HG02763 (cell line): ENCODE measurements around the gene TEAD1.

Experiments
- ATAC-seq: cut with Tn5 transposase; IDR thresholded peaks from one replicate; pipeline ENCODE4 v1.9.1; 2021; ENCODE audit warnings: mild to moderate bottlenecking, moderate library complexity; ENCODE audit not compliant: unreplicated experiment

The TEAD1 gene

DNA sequence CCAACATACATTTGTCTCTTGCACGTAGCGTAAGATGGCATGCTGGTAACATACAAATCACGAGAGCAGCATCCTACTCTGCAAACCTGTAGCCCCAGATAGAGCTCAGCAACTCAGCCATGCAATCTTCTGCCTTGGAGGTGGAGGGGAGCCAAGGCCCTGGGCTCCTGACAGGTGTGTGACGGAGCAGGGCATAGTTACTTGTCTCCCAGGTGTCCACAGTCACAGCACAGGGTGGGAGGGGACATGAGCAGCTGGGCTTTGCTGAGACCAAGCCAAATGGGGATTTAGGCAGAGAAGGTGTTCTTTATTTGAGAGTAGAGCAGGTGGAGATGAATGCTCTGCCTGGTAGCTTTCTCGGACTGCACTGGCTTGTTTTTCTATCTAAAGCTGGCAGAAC lies 111.7 kb downstream of the TEAD1 start:
- no peak for ATAC-seq

DNA sequence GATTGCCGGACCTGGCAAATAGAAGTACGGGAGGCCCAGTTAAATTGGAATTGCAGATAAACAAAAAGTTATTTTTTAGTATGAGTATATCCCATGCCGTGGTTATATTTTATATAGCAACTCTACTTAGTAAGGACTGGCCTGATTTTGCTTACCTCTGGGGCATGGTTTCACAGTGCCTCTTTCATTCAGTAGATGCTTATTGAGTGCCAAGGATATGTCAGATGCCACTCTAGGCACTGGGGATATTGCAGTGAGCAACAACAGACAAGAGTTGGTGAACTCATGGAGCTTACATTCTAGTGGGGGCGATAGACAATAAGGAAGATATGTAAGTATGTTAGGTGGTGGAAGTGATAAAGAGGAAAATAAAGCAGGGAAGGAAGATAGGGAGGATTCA lies 112.2 kb downstream of the TEAD1 start:
- ATAC-seq, result no peak

DNA sequence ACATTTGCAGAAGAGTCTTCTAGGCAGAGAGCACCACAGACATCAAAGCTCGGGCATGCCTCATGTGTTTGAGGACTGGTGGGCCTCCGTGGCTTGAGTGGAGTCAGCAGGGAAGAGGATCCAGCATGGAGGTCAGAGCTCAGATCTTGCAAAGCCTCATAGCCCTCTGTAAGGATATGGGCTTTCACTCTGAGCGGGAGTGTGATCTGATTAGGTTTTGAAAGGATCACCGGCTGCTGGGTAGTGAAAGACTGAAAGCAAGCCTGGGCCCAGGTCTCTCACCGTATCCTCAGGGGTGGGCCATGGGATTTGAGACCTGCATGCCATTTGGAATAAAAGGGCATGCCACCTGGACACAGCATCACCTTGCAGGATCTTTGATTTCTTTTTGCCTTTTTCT lies 112.7 kb downstream of the TEAD1 start:
- ATAC-seq, result no peak

DNA sequence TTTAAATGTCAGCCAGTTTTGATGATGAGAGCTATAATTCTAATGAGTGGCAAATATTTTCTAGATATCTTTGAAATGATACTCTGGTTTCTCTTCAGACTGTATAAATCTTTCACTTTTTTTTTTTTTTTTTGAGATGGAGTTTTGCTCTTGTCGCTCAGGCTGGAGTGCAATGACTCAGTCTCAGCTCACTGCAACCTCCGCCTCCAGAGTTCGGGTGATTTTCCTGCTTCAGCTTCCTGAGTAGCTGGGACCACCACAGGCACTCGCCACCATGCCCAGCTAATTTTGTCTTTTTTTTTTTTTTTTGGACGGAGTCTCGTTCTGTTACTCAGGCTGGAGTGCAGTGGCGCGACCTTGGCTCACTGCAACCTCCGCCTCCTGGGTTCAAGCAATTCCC lies 113.6 kb downstream of the TEAD1 start:
- no peak for ATAC-seq

DNA sequence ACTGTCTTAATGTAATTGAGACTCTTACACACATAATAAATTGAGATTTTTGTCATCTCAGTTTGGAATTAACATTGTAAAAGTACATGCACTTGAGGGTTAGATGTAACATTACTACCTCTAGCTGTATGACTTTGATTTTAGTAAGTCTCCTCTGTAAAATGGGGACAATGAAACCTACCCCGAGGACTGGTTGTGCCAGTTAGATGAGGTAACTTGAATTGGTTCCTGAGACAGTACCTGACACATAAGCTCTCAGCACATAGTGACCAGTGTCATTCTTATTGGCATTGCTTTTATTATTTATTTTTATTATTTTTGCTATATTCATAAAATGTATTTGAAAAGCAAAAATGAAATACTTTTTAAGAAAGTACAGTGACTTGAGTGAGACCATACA lies 114.8 kb downstream of the TEAD1 start:
- no peak for ATAC-seq

DNA sequence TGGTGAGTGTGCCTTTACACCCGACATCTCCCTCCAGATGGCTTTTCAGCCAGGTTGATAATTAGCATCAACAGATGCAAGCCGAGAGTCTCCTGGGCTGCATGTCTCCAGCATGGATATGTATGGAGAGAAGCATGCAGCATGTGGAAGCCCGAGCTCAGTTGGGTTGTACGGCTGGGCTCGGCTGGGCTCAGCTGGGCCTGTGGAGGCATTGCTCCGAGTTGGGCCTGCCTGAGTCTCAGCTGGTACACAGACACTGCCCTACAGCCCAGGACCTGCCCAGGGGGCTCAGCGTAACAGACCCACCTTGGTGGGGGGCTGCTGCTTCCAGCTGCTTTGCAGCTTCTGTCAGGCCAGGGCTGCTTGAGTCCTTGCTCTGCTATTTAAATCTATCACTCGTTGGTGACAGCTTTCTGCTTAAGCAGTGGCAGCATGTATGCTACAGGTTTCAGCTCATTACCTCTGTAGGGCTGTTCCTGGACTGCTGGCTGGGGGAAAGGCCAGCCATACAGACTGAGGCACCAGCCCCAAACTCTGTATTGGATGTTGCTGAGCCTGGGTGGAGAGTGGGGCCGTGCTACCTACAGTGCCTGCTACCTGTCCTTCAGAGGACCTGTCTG lies 115.5 kb downstream of the TEAD1 start:
- ATAC-seq, result no peak

DNA sequence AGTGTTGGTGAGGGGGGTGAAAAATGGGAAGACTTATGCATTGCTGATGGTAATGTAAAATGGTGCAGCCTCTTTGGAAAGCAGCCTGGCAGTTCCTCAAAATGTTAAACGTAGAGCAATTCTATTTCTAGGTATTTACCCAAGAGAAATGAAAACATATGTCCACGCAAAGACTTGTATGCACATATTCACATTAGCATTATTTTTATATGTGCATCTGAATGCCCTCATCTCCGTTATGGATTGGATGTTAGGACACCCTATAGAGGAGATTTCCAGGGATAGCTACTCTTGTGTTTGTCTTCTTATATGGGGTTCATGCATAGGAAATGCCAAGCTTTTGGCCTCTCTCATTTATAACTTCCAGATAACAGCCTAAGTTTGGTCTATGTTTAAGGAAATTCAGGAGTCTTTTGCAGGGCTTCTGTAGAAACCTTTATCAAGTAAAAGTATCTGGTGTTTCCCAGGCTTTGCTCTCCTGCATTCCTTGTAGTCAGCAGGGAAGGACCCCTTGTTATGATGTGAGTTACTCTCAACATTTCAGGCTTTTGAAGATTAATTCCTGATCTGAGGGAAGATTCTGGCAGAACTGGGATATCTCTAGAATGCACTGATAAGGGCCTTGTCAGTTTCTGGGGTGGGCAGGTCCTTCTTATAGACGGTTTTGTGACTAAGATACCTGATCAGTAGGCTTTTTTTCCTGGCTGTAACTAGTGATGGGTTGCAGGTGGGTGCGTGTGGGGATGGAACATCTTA lies 116.8 kb downstream of the TEAD1 start:
- no peak for ATAC-seq

DNA sequence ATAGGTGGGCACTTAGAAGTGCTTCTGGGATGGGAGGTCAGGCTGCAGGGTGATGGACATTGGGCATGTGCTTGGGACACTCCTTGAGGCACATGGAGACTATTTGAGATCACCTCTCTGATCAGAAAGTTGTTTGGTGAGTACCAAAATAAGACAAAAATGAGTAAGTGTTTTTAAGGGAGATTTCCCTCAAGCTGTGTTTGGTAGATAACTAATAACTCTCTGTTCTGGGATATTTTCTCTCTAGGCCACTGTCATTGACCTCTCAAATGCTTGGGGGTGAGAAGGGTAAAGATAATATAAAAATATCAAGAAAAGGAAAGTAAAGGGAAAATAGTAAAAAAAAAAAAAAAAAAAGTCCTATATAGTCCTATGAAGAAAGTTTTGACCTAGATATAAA lies 117.8 kb downstream of the TEAD1 start:
- no peak for ATAC-seq

DNA sequence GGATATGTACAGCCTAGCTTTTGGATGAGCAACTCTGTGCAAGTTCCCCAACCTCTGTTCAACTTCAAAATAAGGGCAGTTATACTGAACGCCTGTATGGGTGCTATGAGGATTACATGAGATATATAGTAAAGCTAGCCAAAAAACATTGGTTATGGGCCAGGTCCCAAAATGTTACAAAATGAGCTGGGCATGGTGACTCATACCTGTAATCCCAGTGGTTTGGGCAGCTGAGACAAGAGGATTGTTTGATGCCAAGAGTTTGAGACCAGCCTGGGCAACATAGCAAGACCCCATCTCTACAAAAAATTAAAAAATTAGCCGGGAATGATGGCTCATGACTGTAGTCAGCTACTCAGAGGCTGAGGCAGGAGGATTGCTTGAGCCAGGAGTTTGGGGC lies 118.4 kb downstream of the TEAD1 start:
- no peak for ATAC-seq

DNA sequence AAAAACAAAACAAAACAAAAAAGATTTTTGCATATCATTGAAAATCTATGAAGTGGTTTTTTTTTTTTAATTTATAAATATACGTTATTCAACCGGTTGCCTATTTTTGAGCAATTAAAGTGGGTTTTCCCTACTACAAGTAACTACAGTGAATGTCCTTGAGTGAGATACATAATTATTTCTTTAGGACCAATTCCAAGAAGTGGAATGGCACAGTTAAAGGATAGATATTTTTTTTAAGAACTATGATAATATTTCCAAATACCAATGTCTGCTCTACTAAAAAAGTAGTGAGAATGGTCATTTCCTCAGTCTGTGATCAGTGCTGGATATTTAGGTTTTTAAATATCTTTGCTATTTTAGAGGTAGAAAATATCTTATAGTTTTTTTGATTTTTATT lies 118.8 kb downstream of the TEAD1 start:
- ATAC-seq, result no peak

DNA sequence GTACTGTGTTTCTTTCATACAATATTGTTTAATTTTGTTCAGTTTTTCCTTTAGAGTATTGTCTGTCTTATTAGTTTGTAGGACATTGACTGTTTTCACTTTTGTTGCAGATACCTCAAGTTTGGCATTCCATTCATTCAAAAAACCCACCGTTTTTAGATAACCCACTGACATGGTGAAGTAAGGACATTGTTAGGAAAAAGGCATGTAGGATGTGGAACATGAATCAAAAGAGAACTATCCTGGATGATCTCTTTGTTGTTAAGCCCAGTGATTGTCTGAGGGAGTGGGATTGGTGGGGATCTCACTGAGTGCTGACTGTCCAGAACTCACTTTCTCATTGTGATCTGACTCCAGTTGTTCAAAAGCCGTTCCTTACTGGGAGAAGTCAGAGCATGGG lies 119.3 kb downstream of the TEAD1 start:
- ATAC-seq, result no peak

DNA sequence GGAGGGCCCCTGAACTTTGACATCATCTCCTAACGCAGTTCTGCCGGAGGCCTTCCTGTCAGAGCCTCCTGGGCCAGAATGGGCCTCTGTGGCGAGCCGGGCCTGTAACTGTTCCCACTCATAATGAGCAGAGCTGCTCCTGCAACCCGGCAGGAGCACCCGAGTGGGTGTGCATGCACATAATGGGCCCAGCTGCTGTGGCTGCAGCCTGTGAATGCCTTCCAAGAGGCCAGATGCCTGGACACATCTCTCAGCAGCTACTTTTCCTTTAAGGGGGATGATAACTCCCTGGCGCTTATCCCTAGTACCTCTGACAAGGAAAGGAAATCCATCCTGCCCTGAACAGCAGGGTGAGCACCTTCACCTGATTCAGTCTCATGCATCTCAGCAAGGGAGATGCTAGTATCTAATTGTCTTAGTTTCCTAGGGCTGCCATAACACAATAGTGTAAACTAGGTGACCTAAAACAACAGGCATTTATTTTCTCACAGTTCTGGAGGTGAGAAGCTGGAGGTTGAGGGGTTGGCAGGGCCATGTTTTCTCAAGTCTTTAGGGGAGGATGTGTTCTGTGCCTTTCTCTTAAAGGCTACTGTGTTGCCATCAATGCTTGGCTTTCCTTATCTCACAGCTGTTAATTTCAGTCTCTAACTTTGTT lies 120.5 kb downstream of the TEAD1 start:
- ATAC-seq, result no peak

DNA sequence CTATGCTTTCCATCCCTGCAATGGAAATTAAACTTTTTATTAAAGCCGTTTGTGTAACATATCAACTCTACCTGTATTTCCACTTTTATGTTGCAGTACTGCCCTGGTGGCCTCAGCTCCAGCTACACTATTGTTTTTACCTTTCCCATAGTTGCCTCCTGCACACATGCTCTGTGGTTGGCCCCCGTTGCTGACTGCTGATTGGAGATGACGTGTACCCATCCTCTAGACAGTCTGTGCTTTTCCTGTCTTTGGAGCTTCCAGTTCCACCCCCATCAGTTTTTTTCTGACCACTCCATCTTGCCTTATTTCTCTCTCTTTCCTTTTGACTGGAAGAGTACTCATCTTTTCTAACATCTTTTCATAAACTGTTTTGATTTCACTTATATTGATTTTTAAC lies 123.8 kb downstream of the TEAD1 start:
- no peak for ATAC-seq

DNA sequence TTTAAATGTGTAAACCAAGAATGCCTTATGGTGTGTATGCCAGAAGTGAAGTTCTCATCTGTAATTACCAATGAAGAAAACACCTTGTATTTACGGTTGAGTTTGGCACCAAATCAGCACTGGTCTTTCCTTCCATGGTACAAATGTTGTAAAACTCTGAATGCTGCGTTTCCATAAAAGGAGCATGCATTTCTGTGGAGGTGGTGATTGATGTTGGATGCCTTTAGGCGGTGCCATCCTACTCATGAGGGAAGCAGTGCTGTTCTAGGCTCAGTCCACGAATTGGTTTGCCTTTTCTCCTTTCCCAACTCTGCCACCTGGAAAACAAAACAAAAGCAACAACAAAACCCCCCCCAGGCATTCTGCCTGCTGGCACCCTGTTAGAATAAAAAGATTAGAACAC lies 124.4 kb downstream of the TEAD1 start:
- no peak for ATAC-seq

DNA sequence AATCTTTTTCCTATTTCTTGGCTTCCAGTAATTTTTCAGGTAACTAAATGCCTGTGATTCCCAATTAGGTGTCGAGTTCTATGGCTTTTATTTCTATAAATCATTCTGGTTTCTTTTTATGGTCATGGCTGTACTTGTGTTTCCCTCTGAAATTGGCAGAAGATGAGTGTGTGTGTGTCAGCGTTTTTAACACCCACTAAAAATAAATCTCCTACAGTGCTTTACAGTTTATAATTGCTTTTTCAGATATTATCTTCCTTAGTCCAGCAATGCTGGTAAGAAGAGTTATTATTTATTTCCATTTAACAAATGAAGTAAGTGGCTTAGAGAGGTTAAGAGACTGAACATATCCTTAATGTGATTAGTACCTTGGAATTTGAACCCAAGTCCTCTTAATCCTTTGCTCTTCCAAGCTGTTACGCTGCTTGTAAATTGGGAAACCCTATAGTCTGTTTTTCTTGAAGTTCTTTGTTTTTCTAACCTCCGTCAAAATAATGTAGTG lies 125.2 kb downstream of the TEAD1 start:
- ATAC-seq, result no peak

DNA sequence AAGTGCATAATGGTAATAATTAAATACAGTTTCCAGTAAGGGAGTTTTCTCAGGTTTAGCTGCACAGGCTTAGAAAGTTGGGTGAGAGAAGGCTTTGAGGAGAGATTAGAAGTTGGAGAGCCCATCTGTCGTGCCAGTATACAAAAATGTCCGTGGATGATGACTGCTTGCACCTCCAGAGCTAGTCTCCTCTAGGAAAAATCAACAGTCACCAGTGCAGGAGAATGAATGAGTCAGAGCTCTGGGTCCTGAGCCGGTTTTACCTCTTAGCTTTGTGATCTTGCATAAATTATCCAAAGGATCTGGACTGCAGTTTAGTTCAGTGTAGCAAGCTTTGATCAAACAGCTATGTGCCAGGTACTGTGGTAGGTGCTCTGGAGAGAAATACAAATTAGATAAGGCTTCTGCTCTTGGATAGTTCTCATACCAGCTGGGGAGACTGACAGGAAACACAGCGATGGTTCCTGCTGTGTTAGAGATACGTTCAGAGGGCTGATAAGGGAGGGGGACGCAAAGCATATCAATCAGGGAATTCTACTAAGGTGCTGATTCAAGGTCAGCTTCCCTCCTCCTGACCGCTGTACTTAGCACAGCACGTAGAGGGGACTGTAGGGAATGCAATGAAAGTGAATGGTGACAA lies 125.9 kb downstream of the TEAD1 start:
- ATAC-seq, result no peak

DNA sequence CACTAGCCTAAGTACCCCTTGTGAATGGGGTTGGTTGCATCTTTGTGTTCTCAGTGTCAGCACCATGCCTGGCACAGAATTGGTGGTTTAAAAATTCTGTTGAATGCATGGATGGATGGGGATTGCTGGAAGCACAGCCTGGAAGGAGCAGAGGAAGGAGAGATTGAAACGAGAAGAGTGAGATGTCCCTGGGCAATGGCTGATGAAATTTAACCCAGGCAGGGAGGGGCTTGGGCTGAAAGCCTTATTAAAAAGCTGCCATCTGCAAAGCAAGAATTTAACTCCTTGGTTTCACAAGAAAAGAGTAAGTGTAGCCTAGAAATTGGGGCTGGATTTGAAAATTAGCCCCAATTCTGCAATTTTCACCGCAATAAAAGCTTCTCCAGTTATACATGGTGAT lies 126.7 kb downstream of the TEAD1 start:
- ATAC-seq, result no peak

DNA sequence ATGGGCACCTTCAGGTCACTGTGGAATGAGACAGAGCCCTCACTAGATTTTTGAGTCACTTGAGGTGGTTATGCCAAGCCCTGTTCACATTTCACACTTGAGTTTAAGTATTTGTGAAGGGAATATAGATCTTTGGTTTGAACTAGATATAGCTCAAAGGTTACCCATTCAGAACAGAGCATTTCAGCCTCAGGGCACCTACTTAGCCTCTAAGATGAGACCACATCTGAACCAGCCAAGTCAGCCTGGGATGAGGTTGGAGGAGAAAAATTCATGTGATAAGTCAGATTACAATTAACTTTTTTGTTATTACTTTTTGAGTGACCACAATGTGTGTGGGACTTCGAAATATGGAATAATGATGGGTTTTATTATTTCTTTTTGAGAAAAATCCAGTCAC lies 127.8 kb downstream of the TEAD1 start:
- ATAC-seq, result no peak

DNA sequence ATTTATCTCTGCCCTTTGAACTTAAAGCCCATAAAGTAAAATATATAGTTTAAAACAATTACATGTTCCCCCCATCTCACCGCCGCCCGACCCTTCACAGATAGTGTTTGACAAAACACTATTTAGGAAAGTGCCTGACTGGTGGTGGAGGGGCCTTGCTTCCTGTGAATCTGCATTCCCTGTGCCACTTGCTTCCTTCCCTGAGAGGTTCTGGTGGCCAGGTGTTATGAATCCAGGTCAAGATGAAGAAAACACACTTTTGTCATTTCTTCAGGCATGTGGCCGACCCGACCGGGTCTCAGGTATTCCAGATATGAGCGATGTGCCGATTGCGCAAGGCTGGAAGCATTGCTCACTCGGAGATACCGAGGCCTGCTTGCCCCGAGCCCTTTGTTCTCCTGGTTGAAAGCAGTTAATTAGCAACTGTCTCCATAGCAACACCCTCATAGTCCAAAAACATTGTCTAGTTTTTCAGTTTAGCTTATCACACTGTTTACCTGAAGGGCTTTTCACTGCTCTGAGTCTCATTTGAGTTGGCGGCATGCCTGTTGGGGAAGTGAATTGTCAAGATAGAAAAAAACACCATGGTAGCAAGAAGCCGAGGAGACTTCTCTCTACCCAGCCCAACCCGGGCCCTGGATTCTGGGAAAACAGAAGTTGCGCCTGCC lies 128.3 kb downstream of the TEAD1 start:
- ATAC-seq, result no peak

DNA sequence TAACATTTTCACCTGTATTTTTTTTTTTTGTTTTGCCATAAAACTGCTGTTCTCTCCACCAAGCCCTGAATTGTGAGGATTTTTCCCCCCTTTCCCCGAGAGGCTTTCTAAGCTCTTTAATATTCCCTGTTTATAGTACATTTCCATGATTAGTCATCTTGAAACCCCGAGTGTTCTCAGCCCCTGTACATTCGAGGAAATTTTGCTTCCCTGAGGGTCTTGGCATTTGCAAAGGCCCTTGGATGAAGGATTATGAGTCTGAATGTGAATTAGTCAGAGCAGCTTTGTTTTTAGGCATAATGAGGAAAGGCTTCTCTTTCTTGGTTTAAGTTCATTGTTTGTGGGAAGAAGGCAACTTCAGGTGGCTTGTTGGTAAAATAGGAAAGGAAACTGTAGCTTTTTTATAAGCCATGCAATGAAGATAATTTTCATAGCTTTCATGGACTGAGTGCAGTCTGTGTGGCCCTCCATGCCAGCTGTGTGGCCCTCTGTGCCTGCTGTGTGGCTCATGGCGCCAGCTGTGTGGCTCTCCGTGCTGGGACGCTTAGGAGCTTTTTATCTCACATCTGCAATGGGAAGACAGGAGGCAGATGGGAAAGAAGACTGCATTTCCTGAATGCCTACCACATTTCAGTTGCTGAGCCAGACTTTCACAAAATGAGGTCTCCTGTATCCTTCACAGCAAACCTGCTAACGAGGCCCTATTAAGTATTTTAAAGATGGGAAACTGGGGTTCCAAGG lies 129.0 kb downstream of the TEAD1 start:
- no peak for ATAC-seq
